Effector memory CD4-positive, alpha-beta T cell (primary cell): ENCODE measurements around the gene MBNL2.

Source experiments
- DNase-seq, 3 donors: peaks; one replicate each; pipeline ENCODE4 v3.0.0-alpha.2; 2020
- H3K27ac ChIP-seq: 2 replicates; pipeline ENCODE4 v1.7.0; 2013; ENCODE audit warnings: mild to moderate bottlenecking, low read length, moderate library complexity; ENCODE audit not compliant: insufficient read depth, poor library complexity, severe bottlenecking
- H3K27me3 ChIP-seq: replicated peaks from 2 replicates; pipeline ENCODE4 v1.7.0; 2013; ENCODE audit warnings: mild to moderate bottlenecking, low read length; ENCODE audit not compliant: insufficient read depth, control insufficient read depth, poor library complexity, severe bottlenecking
- H3K36me3 ChIP-seq: 2 replicates; pipeline ENCODE4 v1.7.0; 2013; ENCODE audit warnings: mild to moderate bottlenecking, low read length, moderate library complexity; ENCODE audit not compliant: control insufficient read depth, insufficient read depth
- H3K4me1 ChIP-seq: 2 replicates; pipeline ENCODE4 v1.7.0; 2013; ENCODE audit warnings: low read length, mild to moderate bottlenecking; ENCODE audit not compliant: control insufficient read depth, insufficient read depth, poor library complexity, severe bottlenecking
- H3K4me3 ChIP-seq: 2 replicates; pipeline ENCODE4 v1.7.0; 2013; ENCODE audit warnings: low read length, low read depth, mild to moderate bottlenecking; ENCODE audit not compliant: insufficient read depth, poor library complexity, severe bottlenecking
- H3K9me3 ChIP-seq: 2 replicates; pipeline ENCODE4 v1.7.0; 2013; ENCODE audit warnings: mild to moderate bottlenecking, low read length, moderate library complexity; ENCODE audit not compliant: control insufficient read depth

The MBNL2 gene

GRCh38 chr13:97266772-97267417, 44.8 kb downstream of the MBNL2 start:
- H3K4me1 ChIP-seq = peaks cover 2% of the 10 kb centered on the region
- no peaks in the 10 kb centered on the region for H3K36me3 ChIP-seq
- no peaks in the 10 kb centered on the region for H3K9me3 ChIP-seq
- no peaks in the 10 kb centered on the region for H3K27me3 ChIP-seq
- DNase-seq = no peak
- H3K4me3 ChIP-seq = no peak overlapping the region
- no peak overlapping the region for H3K27ac ChIP-seq

- no peaks in the 10 kb centered on the region for H3K27me3 ChIP-seq
- H3K4me1 ChIP-seq = no peaks in the 10 kb centered on the region
- H3K4me3 ChIP-seq = no peak overlapping the region
- H3K9me3 ChIP-seq = no peaks in the 10 kb centered on the region
- DNase-seq = no peak
- H3K36me3 ChIP-seq = no peaks in the 10 kb centered on the region
- H3K27ac ChIP-seq = no peak overlapping the region
Measured at GRCh38 chr13:97267418-97268059, 45.4 kb downstream of the MBNL2 start.

- Histone ChIP-seq H3K36me3 (no peaks in the 10 kb centered on the region), H3K4me1 (no peaks in the 10 kb centered on the region), H3K4me3 (no peak overlapping the region), H3K9me3 (no peaks in the 10 kb centered on the region), H3K27ac (no peak overlapping the region), H3K27me3 (no peaks in the 10 kb centered on the region)
- DNase-seq = no peak
Measured at GRCh38 chr13:97268772-97269171, 46.6 kb downstream of the MBNL2 start.

GRCh38 chr13:97269603-97270002, 47.5 kb downstream of the MBNL2 start:
- Histone ChIP-seq H3K36me3 (no peaks in the 10 kb centered on the region), H3K27me3 (no peaks in the 10 kb centered on the region), H3K4me3 (no peak overlapping the region), H3K4me1 (no peaks in the 10 kb centered on the region), H3K9me3 (no peaks in the 10 kb centered on the region), H3K27ac (no peak overlapping the region)
- no peak for DNase-seq

- Histone ChIP-seq H3K9me3 (no peaks in the 10 kb centered on the region), H3K4me3 (no peak overlapping the region), H3K4me1 (no peaks in the 10 kb centered on the region), H3K36me3 (peaks cover 11% of the 10 kb centered on the region), H3K27ac (no peak overlapping the region), H3K27me3 (no peaks in the 10 kb centered on the region)
- no peak for DNase-seq
Measured at GRCh38 chr13:97272526-97272925, 50.4 kb downstream of the MBNL2 start.

GRCh38 chr13:97273341-97273831, 51.3 kb downstream of the MBNL2 start:
- Histone ChIP-seq H3K4me3 (no peak overlapping the region), H3K36me3 (peaks cover 11% of the 10 kb centered on the region), H3K4me1 (no peaks in the 10 kb centered on the region), H3K9me3 (no peaks in the 10 kb centered on the region), H3K27me3 (no peaks in the 10 kb centered on the region), H3K27ac (no peak overlapping the region)
- no peak for DNase-seq

- Histone ChIP-seq H3K4me3 (no peak overlapping the region), H3K27ac (no peak overlapping the region), H3K4me1 (no peaks in the 10 kb centered on the region), H3K36me3 (peaks cover 11% of the 10 kb centered on the region), H3K27me3 (no peaks in the 10 kb centered on the region), H3K9me3 (no peaks in the 10 kb centered on the region)
- DNase-seq = no peak
Measured at GRCh38 chr13:97274829-97275649, 52.9 kb downstream of the MBNL2 start.

- no peaks in the 10 kb centered on the region for H3K27me3 ChIP-seq
- H3K9me3 ChIP-seq = no peaks in the 10 kb centered on the region
- no peak overlapping the region for H3K27ac ChIP-seq
- no peaks in the 10 kb centered on the region for H3K4me1 ChIP-seq
- DNase-seq = no peak
- H3K4me3 ChIP-seq = no peak overlapping the region
- H3K36me3 ChIP-seq = peaks cover 11% of the 10 kb centered on the region
Measured at GRCh38 chr13:97275776-97276501, 53.8 kb downstream of the MBNL2 start.

- no peak for DNase-seq
- Histone ChIP-seq H3K9me3 (no peaks in the 10 kb centered on the region), H3K27ac (no peak overlapping the region), H3K36me3 (peaks cover 11% of the 10 kb centered on the region), H3K4me1 (no peaks in the 10 kb centered on the region), H3K4me3 (no peak overlapping the region), H3K27me3 (no peaks in the 10 kb centered on the region)
Measured at GRCh38 chr13:97276862-97277269, 54.7 kb downstream of the MBNL2 start.
